ENCODE measurements around the gene PITPNB. TPM values are rescaled to one million over a fixed set of nuclear protein-coding genes. Genes with fewer than 3 reads are reported as not detected.

The PITPNB gene
- total RNA-seq, 1 donor from 2014 or later, result 93.0 TPM

DNA sequence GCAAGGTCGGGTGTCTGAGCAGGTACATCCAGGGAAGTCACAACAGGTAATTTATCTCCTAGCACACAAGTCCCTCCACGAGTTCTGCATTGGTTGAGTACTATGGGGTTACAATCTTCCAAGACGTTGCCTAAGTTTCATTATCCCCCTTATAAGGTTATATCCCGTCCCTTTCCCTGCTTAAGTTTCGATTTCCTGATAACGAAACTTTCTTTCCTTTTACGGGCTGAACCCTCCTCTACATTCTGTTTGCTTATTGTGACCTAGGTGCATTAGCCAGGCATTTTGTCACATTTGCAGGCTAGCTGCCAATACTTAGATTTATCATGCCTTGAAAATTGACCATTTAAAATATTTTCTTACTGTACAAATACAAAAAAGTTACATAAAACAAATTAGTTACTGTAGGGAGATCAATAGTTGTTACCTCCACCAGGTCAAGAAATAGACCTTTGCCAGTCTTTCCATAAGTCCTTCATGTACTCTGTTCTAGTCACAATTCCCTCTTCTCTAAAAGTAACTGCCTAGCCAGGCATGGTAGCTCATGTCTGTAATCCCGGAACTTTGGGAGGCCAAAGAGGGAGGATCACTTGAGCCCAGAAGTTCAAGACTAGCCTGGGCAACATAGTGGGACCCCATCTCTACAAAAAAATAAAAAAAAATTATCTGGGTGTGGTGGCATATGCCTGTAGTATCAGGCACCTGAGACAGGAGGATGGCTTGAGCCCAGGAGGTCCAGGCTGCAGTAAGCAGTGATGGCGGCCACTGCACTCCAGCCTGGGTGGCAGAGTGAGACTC lies 14.3 kb upstream of the PITPNB start:
- Mint-ChIP-seq H3K4me3 (no peak overlapping the region), H3K27me3 (ENCODE audit: low read depth) (no peaks in the 10 kb centered on the region), H3K4me1 (peaks cover 18% of the 10 kb centered on the region), H3K27ac (no peak overlapping the region), H3K36me3 (peaks cover 17% of the 10 kb centered on the region), H3K9me3 (no peaks in the 10 kb centered on the region)
- TF ChIP-seq, protein P1, sequence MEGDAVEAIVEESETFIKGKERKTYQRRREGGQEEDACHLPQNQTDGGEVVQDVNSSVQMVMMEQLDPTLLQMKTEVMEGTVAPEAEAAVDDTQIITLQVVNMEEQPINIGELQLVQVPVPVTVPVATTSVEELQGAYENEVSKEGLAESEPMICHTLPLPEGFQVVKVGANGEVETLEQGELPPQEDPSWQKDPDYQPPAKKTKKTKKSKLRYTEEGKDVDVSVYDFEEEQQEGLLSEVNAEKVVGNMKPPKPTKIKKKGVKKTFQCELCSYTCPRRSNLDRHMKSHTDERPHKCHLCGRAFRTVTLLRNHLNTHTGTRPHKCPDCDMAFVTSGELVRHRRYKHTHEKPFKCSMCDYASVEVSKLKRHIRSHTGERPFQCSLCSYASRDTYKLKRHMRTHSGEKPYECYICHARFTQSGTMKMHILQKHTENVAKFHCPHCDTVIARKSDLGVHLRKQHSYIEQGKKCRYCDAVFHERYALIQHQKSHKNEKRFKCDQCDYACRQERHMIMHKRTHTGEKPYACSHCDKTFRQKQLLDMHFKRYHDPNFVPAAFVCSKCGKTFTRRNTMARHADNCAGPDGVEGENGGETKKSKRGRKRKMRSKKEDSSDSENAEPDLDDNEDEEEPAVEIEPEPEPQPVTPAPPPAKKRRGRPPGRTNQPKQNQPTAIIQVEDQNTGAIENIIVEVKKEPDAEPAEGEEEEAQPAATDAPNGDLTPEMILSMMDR (IDR thresholded peaks at IDR 0.05; ENCODE audit: unreplicated experiment), result no peak
- DNase-seq (ENCODE audit: low spot score in 2 of 2, unreplicated experiment in 2 of 2), result no peak

DNA sequence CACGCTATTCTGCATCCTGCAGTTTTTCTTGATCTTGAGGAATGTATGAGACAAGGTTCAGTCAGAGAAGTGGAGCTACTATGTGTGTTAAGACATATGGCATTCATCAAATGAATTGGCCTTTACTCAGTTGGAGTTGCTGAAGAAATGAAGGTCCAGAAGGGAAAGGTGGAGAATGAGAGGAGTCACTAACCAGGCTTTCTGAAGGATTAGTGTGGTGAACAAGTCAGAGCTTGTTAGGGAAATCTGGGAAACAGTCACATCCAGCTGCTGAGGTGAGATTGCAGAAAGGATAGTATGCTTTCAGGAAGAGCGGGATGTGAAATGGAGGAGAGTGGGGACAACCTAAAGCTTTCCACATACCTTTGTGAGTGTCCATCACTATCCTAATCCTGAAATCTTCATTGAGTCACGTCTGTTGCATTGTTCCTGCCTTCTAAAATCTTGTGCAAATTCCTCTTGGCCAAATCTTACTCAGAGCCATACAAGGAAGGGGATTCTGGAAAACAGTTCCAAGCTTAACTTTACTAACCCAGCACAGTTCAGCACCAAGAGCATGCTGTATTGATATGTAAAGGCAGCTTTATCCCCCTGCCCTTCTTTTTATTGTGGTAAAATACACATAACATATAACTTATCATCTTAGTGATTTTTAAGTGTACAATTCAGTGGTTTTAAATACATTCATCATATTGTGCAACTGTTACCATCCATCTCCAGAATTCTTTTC lies 11.4 kb upstream of the PITPNB start:
- Mint-ChIP-seq H3K27ac (peak overlapping the region; percentile 28), H3K27me3 (ENCODE audit: low read depth) (no peaks in the 10 kb centered on the region), H3K4me1 (peaks cover 18% of the 10 kb centered on the region), H3K4me3 (no peak overlapping the region), H3K36me3 (peaks cover 30% of the 10 kb centered on the region), H3K9me3 (peaks cover 16% of the 10 kb centered on the region)
- no peak for DNase-seq (ENCODE audit: low spot score in 2 of 2, unreplicated experiment in 2 of 2)
- TF ChIP-seq, protein P1 (IDR thresholded peaks at IDR 0.05; ENCODE audit: unreplicated experiment), result no peak

DNA sequence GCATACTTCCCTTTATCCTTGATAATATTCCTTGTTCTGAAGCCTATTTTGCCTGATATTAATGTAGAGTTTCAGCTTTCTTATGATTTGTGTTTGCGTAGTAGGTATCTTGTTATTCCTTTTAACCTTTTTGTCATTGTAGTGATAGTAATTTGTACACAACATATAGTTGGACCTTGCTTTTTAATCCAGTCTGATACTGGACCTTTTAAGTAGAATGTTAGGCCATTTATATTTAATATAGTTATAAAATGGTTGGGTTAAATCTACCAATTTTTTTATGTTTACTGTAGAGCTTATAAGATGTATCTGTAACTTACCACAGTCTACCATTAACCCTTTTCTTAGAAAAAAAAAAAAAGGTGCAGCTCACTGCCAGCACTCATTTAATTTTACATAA lies 8.6 kb upstream of the PITPNB start:
- TF ChIP-seq, protein P1 (IDR thresholded peaks at IDR 0.05; ENCODE audit: unreplicated experiment), result no peak
- no peak for DNase-seq (ENCODE audit: low spot score in 2 of 2, unreplicated experiment in 2 of 2)

DNA sequence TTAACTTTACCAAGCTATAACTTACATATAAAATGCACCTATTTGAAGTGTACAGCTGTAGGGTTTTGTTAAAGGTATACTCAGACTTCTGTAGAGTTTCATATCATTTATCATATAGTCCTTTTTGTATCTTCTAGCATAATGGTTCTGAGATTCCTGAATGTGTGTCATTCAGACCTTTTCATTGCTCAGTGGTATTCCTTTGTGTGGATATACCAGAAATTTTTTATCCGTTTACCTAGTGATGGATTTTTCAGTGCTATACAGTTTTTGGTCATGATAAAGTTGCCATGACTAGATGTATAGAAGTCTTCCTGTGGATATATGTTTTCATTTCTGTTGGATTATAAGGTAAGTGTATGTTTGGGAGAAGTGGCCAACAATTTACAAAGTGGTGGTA lies 6.3 kb upstream of the PITPNB start:
- no peak overlapping the region for H3K4me3 Mint-ChIP-seq

More for the DNA sequence above, 8.6 kb upstream of the PITPNB start:
- H3K27me3 Mint-ChIP-seq (ENCODE audit: low read depth), result no peaks in the 10 kb centered on the region
- peaks cover 19% of the 10 kb centered on the region for H3K4me1 Mint-ChIP-seq
- H3K4me3 Mint-ChIP-seq, result no peak overlapping the region
- H3K9me3 Mint-ChIP-seq, result peaks cover 17% of the 10 kb centered on the region
- H3K27ac Mint-ChIP-seq, result no peak overlapping the region
- peaks cover 30% of the 10 kb centered on the region for H3K36me3 Mint-ChIP-seq

DNA sequence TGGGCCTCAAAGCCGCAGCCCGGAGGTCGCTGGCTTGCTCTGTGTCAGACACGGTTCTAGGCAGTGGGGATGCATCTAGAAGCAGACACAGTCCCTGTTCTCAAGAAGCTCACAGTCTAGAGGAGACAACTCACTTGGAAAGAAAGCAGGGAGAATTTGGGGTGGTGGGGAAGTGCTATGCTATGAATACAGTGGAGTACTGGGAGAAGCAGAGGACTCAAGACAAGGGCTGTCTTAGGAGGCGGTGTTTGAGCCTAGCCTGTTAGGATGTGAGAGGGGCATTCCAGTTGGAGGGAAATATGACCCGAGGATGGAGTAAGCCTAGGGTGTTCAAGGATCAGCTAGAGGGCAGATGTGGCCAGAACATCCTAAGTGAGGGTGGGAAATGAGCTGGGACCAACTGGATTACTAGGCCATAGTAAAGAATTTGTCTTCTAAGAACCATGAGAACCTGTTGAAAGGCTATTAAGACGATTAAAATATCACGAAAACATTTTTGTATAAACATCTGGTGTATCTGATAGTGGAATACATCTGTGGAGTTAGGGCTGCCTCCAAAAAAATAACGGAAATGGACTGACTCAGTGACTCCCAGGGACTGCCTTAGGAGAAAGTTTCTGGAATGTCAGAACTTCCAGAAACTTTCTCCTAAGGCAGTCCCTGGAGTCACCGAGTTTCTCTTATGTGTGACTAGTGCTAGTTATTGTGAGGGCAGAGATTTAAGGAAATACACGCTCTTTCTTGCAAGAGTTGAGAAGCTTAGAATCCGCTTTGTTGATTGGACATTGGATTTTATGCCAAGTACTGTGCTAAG lies 1.1 kb upstream of the PITPNB start:
- H3K36me3 Mint-ChIP-seq, result peaks cover 18% of the 10 kb centered on the region

More for the DNA sequence above, 6.3 kb upstream of the PITPNB start:
- no peaks in the 10 kb centered on the region for H3K27me3 Mint-ChIP-seq (ENCODE audit: low read depth)
- peaks cover 17% of the 10 kb centered on the region for H3K9me3 Mint-ChIP-seq
- peaks cover 37% of the 10 kb centered on the region for H3K36me3 Mint-ChIP-seq
- peaks cover 33% of the 10 kb centered on the region for H3K4me1 Mint-ChIP-seq
- no peak overlapping the region for H3K27ac Mint-ChIP-seq
- TF ChIP-seq, protein P1 (IDR thresholded peaks at IDR 0.05; ENCODE audit: unreplicated experiment), result no peak
- DNase-seq (ENCODE audit: low spot score in 2 of 2, unreplicated experiment in 2 of 2), result no peak

More for the DNA sequence above, 1.1 kb upstream of the PITPNB start:
- no peak for DNase-seq (ENCODE audit: low spot score in 2 of 2, unreplicated experiment in 2 of 2)
- no peaks in the 10 kb centered on the region for H3K9me3 Mint-ChIP-seq
- no peaks in the 10 kb centered on the region for H3K27me3 Mint-ChIP-seq (ENCODE audit: low read depth)
- TF ChIP-seq, protein P1 (IDR thresholded peaks at IDR 0.05; ENCODE audit: unreplicated experiment), result no peak
- peak overlapping the region; percentile 100 for H3K27ac Mint-ChIP-seq
- H3K4me3 Mint-ChIP-seq, result peak overlapping the region; percentile 98
- H3K4me1 Mint-ChIP-seq, result peaks cover 65% of the 10 kb centered on the region
